ENCODE measurements around the gene TGFBR2.

TGFBR2 gene

DNA sequence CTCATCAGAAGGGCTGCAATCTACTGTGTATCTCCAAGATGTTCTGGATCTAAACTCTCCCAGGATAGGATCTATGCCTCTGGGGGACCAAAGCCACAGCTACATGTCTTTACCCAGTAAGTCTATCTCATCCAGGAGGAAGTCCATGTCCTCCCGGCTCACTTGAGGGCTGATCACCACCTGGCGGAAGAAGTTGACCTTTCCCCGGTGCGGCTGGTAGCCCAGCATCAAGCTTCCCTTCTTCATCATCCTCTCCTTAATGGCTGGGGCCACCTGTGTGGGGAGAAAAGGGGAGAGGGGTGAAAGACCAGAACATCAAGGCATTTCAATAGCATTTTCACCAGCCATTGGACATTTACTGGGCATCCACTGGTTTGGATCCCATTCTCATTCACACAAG lies 121.7 kb downstream of the TGFBR2 start:
- no peak for DNase-seq

DNA sequence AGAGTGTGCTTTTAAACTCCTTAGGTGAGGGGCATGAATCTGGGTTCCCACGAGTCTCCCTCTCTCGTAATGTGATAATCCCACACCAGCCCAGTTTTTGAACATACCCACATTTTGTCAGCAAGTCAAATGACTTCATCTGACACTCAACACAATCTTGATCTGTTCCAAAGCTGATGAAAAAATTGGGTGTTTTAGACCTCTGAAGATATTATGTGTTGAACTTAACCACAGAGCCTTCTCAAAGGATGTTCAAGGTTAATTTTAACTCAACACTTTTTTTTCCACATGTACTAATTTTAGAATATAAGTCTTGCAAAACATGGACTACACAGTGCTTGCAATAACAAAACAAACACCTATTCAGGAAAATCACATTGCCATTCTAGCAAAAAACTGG lies 123.1 kb downstream of the TGFBR2 start:
- DNase-seq = no peak

GRCh38 chr3:30729936-30730335 lies 123.5 kb downstream of the TGFBR2 start:
- DNase-seq = no peak

- no peak for DNase-seq
Observed at GRCh38 chr3:30730967-30731366, 124.6 kb downstream of the TGFBR2 start.

DNA sequence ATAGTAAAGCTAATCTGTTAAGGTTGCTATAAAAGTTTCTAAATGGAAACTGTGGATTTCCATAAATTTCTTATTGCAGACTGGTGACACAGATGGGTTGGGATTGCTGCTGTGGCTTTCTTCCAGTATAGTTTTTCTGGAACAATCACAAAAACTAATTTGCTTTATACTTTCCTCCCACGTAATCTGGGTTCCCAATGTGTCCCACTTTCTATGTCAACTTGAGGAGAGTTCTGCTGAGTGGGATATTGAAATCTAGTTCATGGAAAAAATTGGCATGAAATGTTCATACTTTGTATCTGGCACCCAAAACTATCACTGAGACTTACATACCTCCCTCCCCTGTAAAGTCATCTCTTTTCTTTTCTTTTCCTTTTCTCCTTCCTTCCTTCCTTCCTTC lies 126.8 kb downstream of the TGFBR2 start:
- DNase-seq = no peak

DNA sequence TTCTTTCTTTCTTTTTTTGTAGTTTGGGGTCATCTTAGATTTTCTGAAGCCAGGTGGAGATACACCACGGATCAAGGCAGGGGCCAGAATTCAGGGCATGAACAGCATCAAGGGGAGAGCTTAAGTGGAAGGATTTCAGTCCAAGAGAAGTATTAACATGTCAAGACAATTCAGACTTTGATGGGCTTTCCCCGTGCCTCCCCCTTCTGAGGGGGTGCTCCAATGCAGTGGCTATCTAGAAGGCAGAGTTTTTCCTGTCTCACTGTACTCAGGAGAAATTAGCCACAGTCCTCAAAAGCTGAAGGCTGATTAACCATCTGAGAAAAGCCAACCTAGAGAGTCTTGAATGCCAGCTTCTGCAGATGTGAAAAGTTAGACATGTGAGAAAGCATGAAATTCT lies 127.3 kb downstream of the TGFBR2 start:
- DNase-seq = no peak

DNA sequence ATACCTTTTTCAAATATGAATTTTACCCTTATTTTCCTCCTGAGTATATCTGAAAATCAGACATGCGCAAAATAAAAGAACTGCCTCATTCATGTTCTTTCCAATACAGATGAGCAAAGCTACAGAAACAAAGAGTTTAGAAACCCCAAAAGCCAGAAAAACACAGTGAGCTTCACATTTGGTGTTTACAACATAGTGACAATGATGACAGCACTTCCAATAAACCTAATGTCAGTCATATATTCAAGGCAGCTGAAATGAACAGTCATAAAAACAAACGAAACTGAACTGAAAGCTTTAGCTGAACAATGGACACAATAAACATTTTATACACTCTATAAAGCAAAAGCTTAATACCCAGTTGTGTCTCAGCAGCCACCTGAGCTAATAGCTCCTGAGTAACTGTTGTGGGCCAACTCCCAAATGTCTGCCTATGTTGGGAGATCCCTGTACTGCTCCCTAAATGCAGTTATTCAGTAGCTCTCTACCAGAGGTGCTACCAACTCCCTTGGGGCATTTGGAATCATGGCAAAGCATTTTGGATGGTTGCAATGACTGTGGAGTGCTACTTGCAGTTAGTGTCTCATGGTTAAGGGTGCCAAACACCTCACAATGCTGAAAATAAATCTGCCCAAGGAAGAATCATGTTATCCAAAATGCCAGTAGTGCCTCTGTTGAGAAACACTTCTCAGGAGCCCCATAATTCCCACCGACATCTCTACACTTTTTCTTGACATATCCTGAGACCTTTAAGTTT lies 131.5 kb downstream of the TGFBR2 start:
- DNase-seq = no peak

DNA sequence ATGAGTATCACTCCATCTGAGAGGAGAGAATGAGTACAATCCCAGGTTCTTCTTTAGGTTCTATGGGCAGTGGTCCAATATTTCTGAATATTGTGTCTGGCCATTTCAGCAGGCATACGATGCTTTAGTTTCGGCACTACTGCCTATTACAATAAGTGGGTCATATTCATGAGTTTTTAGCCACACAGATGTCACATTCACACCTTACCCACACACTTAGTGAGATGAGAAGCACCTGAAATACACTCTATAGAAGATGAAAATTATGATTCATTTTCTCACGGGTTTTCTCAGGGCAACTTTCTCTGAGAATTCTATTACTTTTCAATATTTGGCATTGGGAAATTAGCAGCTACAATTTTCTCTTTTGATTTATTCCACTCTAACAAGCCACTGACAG lies 132.2 kb downstream of the TGFBR2 start:
- no peak for DNase-seq

DNA sequence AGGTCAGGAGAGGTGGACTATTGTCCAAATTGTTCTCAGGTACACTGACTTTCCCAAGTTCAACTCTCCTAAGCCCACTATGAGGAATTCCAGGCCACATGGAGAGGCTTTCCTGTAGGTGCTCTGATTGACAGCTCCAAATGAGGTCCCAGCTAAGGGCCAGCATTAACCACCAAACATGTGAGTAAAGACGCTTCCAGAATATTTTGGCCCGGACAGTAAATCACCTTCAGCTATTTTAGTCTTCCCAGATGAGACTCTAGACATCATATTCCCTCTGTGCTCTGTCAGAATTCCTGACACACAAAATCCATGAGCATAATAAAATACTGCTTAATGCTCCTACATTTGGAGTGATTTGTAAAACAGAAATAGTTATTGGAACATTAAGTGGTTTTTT lies 135.5 kb downstream of the TGFBR2 start:
- no peak for DNase-seq

DNA sequence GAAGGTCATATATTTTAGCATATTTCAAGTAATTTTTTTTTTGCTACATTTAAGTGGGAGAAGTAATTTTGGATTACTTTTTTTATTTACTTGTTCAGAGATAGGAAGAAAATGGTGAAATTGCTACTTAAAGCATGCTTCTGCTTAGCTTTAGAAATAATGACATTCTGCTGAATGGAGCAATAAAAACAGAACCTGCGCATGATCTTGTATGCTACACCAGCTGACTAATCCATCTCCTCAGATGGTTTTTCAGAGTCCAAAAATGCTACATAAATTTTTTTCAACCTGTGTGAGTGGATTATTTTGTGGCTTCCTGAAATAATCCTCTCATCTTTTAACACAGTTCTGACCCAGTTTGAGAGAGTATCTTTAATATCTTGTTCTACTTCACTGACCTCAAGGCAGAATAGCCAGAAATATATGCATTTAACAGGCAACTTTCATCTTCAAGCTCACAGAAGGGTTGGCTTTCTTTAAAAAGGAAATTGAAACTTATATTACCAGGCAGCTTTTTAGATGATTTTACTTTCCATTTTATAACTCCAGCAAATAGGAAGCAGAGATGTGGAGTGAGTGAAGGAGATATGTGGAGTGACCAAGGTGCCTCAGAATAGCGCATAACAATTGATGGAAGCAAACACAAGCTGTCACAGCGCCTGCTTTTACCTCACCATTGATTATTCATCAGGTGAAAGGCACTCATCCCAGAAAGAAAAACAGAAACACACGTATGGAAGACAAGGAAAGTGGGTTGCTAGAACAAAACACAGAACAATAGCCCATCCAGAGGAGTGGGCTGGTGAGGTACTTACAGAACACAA lies 136.6 kb downstream of the TGFBR2 start:
- DNase-seq = no peak
